ENCODE measurements around the gene CENPF. TPM values are rescaled to one million over a fixed set of nuclear protein-coding genes. Genes with fewer than 3 reads are reported as not detected.

CENPF gene
- total RNA-seq, 2 donors from 2014 or later, result 87.2 to 96.3 TPM

GRCh38 chr1:214694769-214695168 lies 91.8 kb downstream of the CENPF start:
- no peaks in the 10 kb centered on the region for H3K27me3 Mint-ChIP-seq (ENCODE audit: low read depth)
- H3K4me1 Mint-ChIP-seq (ENCODE audit: low read depth), result no peaks in the 10 kb centered on the region
- H3K9me3 Mint-ChIP-seq, result no peaks in the 10 kb centered on the region
- ATAC-seq (replicated peaks in 1 of 2), result no peak
- no peak overlapping the region for H3K27ac Mint-ChIP-seq
- no peaks in the 10 kb centered on the region for H3K36me3 Mint-ChIP-seq (ENCODE audit: insufficient read depth in 2 of 2)
- DNase-seq, result no peak
- no peak overlapping the region for H3K4me3 Mint-ChIP-seq

- DNase-seq (no peak), ATAC-seq (replicated peaks in 1 of 2) (no peak)
- Mint-ChIP-seq H3K36me3 (ENCODE audit: insufficient read depth in 2 of 2) (no peaks in the 10 kb centered on the region), H3K27ac (no peak overlapping the region), H3K9me3 (peaks cover 0 to 2% of the 10 kb centered on the region in 2 donors), H3K4me3 (no peak overlapping the region), H3K4me1 (ENCODE audit: low read depth) (no peaks in the 10 kb centered on the region), H3K27me3 (ENCODE audit: low read depth) (no peaks in the 10 kb centered on the region)
These were observed 95.6 kb downstream of the CENPF start for GRCh38 chr1:214698559-214698958.

- no peak for DNase-seq
- Mint-ChIP-seq H3K27me3 (ENCODE audit: low read depth) (no peaks in the 10 kb centered on the region), H3K36me3 (ENCODE audit: insufficient read depth in 2 of 2) (no peaks in the 10 kb centered on the region), H3K4me3 (no peak overlapping the region), H3K9me3 (peaks cover 2 to 5% of the 10 kb centered on the region in 2 donors), H3K4me1 (ENCODE audit: low read depth) (no peaks in the 10 kb centered on the region), H3K27ac (no peak overlapping the region)
- no peak for ATAC-seq (replicated peaks in 1 of 2)
These were observed 97.4 kb downstream of the CENPF start for GRCh38 chr1:214700437-214700836.

GRCh38 chr1:214702556-214702955 lies 99.6 kb downstream of the CENPF start:
- H3K4me1 Mint-ChIP-seq (ENCODE audit: low read depth), result no peaks in the 10 kb centered on the region
- ATAC-seq (replicated peaks in 1 of 2) (no peak), DNase-seq (no peak)
- H3K9me3 Mint-ChIP-seq, result peaks cover 2 to 9% of the 10 kb centered on the region in 2 donors
- H3K27ac Mint-ChIP-seq, result no peak overlapping the region
- no peak overlapping the region for H3K4me3 Mint-ChIP-seq
- peaks cover 0 to 5% of the 10 kb centered on the region in 2 donors for H3K36me3 Mint-ChIP-seq (ENCODE audit: insufficient read depth in 2 of 2)
- no peaks in the 10 kb centered on the region for H3K27me3 Mint-ChIP-seq (ENCODE audit: low read depth)

DNA sequence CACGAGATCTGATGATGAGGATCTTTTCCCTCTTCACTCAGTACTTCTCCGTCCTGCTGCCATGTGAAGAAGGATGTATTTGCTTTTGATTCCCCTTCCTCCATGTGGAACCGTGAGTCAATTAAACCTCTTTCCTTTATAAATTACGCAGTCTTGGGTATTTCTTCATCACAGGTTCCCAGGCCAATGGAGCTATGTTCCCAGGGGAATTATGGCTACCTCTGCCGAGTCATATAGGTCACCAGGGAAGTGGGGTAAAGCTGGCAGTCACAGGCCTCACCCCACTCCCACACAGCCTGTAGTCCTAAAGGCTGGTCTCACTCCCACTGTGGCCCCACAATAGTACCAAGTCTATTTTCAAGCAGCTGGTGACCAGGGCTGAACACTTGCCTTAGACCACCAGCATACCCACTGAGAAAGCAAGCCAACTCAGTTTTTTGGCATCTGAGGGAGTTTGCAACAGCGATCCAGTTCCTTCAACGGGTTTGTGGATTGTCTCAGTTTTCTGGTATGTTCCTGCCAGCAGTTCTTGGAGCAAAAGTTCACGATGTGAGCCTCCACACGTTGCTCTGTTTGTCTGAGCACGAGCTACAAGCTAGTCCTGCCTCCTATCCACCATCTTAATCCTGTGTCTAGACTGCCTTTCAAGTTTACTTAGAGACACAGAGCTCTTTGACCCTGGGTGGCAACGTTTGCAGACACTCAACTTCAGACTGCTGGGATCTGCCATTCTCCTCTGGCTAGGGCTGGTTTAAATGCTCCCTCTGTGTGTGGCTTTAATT lies 104.5 kb downstream of the CENPF start:
- ATAC-seq (replicated peaks in 1 of 2), result no peak

DNA sequence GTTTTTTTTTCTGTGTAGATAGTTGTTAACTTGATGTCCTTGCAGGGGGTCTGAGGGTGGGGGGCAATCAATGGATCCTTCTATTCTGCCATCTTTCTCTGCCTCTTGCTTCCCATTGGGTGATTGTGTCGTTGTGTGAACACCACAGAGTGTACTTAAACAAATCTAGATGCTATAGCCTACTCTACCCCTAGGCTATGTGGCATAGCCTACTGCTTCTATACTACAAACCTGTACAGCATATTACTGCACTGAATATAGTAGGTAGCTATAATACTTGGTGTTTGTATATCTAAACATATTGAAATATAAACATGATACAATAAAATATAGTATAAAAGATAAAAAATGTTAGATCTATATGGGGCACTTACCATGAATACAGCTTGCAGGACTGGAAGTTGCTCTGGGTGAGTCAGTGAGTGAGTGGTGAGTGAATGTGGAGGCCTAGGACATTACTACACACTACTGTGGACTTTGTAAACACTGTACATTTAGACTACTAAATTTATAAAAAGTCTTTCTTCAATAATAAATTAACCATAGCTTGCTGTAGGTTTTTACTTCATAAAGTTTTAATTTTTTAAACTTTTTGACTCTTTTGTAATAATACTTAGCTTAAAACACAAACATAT lies 105.4 kb downstream of the CENPF start:
- Mint-ChIP-seq H3K4me3 (no peak overlapping the region), H3K27ac (no peak overlapping the region), H3K4me1 (ENCODE audit: low read depth) (no peaks in the 10 kb centered on the region), H3K36me3 (ENCODE audit: insufficient read depth in 2 of 2) (peaks cover 0 to 5% of the 10 kb centered on the region in 2 donors), H3K27me3 (ENCODE audit: low read depth) (no peaks in the 10 kb centered on the region), H3K9me3 (peaks cover 0 to 9% of the 10 kb centered on the region in 2 donors)
- DNase-seq (no peak), ATAC-seq (replicated peaks in 1 of 2) (no peak)

More for the DNA sequence above, 104.5 kb downstream of the CENPF start:
- H3K27me3 Mint-ChIP-seq (ENCODE audit: low read depth), result no peaks in the 10 kb centered on the region
- DNase-seq, result no peak
- H3K4me3 Mint-ChIP-seq, result no peak overlapping the region
- H3K27ac Mint-ChIP-seq, result no peak overlapping the region
- H3K36me3 Mint-ChIP-seq (ENCODE audit: insufficient read depth in 2 of 2), result peaks cover 0 to 5% of the 10 kb centered on the region in 2 donors
- H3K9me3 Mint-ChIP-seq, result peaks cover 2 to 9% of the 10 kb centered on the region in 2 donors
- no peaks in the 10 kb centered on the region for H3K4me1 Mint-ChIP-seq (ENCODE audit: low read depth)

- ATAC-seq (replicated peaks in 1 of 2) (no peak), DNase-seq (no peak)
- H3K27me3 Mint-ChIP-seq (ENCODE audit: low read depth), result no peaks in the 10 kb centered on the region
- H3K9me3 Mint-ChIP-seq, result peaks cover 3 to 9% of the 10 kb centered on the region in 2 donors
- H3K36me3 Mint-ChIP-seq (ENCODE audit: insufficient read depth in 2 of 2), result peaks cover 2 to 5% of the 10 kb centered on the region in 2 donors
- no peak overlapping the region for H3K27ac Mint-ChIP-seq
- H3K4me1 Mint-ChIP-seq (ENCODE audit: low read depth), result no peaks in the 10 kb centered on the region
- H3K4me3 Mint-ChIP-seq, result no peak overlapping the region
These were observed 106.2 kb downstream of the CENPF start for GRCh38 chr1:214709241-214709640.

GRCh38 chr1:214712737-214713136 lies 109.7 kb downstream of the CENPF start:
- no peak for ATAC-seq (replicated peaks in 1 of 2)
- no peak overlapping the region for H3K27ac Mint-ChIP-seq

More at GRCh38 chr1:214712737-214713136, 109.7 kb downstream of the CENPF start:
- Mint-ChIP-seq H3K9me3 (peaks cover 0 to 6% of the 10 kb centered on the region in 2 donors), H3K27me3 (ENCODE audit: low read depth) (peaks cover 7% of the 10 kb centered on the region), H3K4me3 (no peak overlapping the region), H3K36me3 (ENCODE audit: insufficient read depth in 2 of 2) (peaks cover 0 to 2% of the 10 kb centered on the region in 2 donors), H3K4me1 (ENCODE audit: low read depth) (no peaks in the 10 kb centered on the region)
- no peak for DNase-seq

Other genes starting within 250 kb of the CENPF start
- 10 to 100 TPM; 13.5 to 23.5 TPM for gene PTPN14, start 51.6 kb upstream of the CENPF start, total RNA-seq

Measured in activated T-cell treated with anti-CD3 and anti-CD28 coated beads, Interleukin-2, amount 50 U/mL, for 72 hours (primary cell).